Measurements from ENCODE around the gene BCL2. TPM values are rescaled to one million over a fixed set of nuclear protein-coding genes. Genes with fewer than 3 reads are reported as not detected.

BCL2 gene
- total and polyA plus RNA-seq, 4 experiments from 2014 or later: 28.5 to 50.4 (median 41.8) TPM

GRCh38 chr18:63147973-63148372, 171.6 kb downstream of the BCL2 start:
- no peaks in the 10 kb centered on the region for H3K27me3 ChIP-seq (ENCODE audit: insufficient read depth, low read length)
- H3K4me3 ChIP-seq (ENCODE audit: low read length in 2 of 2): no peak overlapping the region
- peaks cover 23% of the 10 kb centered on the region for H3K36me3 ChIP-seq (ENCODE audit: insufficient read depth, low read length)
- ChIA-PET POLR2A (ENCODE audit: partially characterized antibody) (no interaction called here), CTCF (ENCODE audit: partially characterized antibody) (interaction anchor here (2.1 to 3.0 kb wide), 3 partner anchors 9 to 170 kb away, joined by 5 to 10 read pairs (median 7); no protein-coding TSS in a partner anchor)
- H3K4me1 ChIP-seq (ENCODE audit: insufficient read depth, low read length): peaks cover 45% of the 10 kb centered on the region
- H3K36me3 Mint-ChIP-seq: peaks cover 22 to 32% of the 10 kb centered on the region in 2 donors
- H3K9me3 Mint-ChIP-seq: peaks cover 0 to 2% (median 0%) of the 10 kb centered on the region in 8 donors
- intact Hi-C loops (cut with micrococcal nuclease): no loop called here
- no peaks in the 10 kb centered on the region for H3K27me3 Mint-ChIP-seq
- H3K27ac ChIP-seq (ENCODE audit: low read depth, low read length): no peak overlapping the region
- peak overlapping the region in 1 of 7 donors; percentile 46 for H3K27ac Mint-ChIP-seq
- no peak overlapping the region for H3K4me3 Mint-ChIP-seq
- no peaks in the 10 kb centered on the region for H3K9me3 ChIP-seq (ENCODE audit: control insufficient read depth in 1 of 2, low read length in 2 of 2)
- H3K4me1 Mint-ChIP-seq: peaks cover 43 to 72% (median 54%) of the 10 kb centered on the region in 4 donors
- DNase-seq: no peak

DNA sequence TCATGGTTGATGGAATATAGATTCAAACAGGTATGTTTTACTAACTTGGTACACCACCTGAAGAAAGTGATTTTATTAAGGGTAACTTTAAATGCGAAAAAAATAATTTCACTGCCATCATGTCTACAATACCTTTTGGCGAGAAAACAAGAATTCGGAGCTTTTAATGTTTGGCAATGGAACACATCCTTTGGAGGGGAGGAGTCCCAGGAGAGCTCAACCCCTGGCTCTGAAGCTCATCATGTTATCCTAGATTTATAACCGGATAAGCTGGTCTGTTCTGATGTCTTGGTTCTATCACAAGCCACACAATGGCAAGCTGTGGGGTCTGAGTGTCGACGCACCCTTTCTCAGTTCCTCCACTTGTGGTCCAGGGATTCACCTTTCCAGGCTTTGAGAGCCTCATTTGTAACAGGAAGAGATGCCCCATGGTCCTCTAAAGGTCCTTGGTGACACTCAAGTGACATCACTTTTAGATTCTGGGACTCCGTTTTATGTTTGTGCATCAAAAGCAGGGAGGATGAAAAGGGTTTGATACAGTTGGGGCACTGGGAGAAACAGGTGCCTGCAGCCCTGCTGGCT, 172.7 kb downstream of the BCL2 start:
- ChIA-PET CTCF (ENCODE audit: partially characterized antibody) (interaction anchor here (0.9 to 3.0 kb wide), 6 partner anchors 8 to 193 kb away, joined by 3 to 10 read pairs (median 4); no protein-coding TSS in a partner anchor), POLR2A (ENCODE audit: partially characterized antibody) (interaction anchor here (0.7 to 1.1 kb wide), 2 partner anchors 9 to 51 kb away, joined by 3 read pairs; no protein-coding TSS in a partner anchor)
- intact Hi-C loops (cut with micrococcal nuclease): no loop called here
- Histone ChIP-seq H3K36me3 (ENCODE audit: insufficient read depth, low read length) (peaks cover 26% of the 10 kb centered on the region), H3K4me3 (ENCODE audit: low read length in 2 of 2) (no peak overlapping the region), H3K9me3 (ENCODE audit: control insufficient read depth in 1 of 2, low read length in 2 of 2) (no peaks in the 10 kb centered on the region), H3K4me1 (ENCODE audit: insufficient read depth, low read length) (peaks cover 38% of the 10 kb centered on the region), H3K27me3 (ENCODE audit: insufficient read depth, low read length) (no peaks in the 10 kb centered on the region), H3K27ac (ENCODE audit: low read depth, low read length) (no peak overlapping the region)
- DNase-seq: no peak
- H3K27me3 Mint-ChIP-seq: no peaks in the 10 kb centered on the region
- no peak overlapping the region for H3K4me3 Mint-ChIP-seq
- peaks cover 0 to 2% (median 0%) of the 10 kb centered on the region in 8 donors for H3K9me3 Mint-ChIP-seq
- peak overlapping the region in 2 of 7 donors; percentile 22 to 41 for H3K27ac Mint-ChIP-seq
- H3K4me1 Mint-ChIP-seq: peaks cover 37 to 69% (median 52%) of the 10 kb centered on the region in 4 donors
- H3K36me3 Mint-ChIP-seq: peaks cover 28 to 39% of the 10 kb centered on the region in 2 donors

- Histone ChIP-seq H3K4me3 (ENCODE audit: low read length in 2 of 2) (no peak overlapping the region), H3K9me3 (ENCODE audit: control insufficient read depth in 1 of 2, low read length in 2 of 2) (no peaks in the 10 kb centered on the region), H3K4me1 (ENCODE audit: insufficient read depth, low read length) (peaks cover 31% of the 10 kb centered on the region), H3K27ac (ENCODE audit: low read depth, low read length) (no peak overlapping the region), H3K36me3 (ENCODE audit: insufficient read depth, low read length) (peaks cover 31% of the 10 kb centered on the region), H3K27me3 (ENCODE audit: insufficient read depth, low read length) (no peaks in the 10 kb centered on the region)
- Mint-ChIP-seq H3K4me3 (no peak overlapping the region), H3K4me1 (peaks cover 31 to 69% (median 50%) of the 10 kb centered on the region in 4 donors), H3K27ac (peak overlapping the region in 3 of 7 donors; percentile 10 to 89 (median 45)), H3K36me3 (peaks cover 37 to 41% of the 10 kb centered on the region in 2 donors), H3K9me3 (peaks cover 0 to 2% (median 0%) of the 10 kb centered on the region in 8 donors), H3K27me3 (no peaks in the 10 kb centered on the region)
- ChIA-PET CTCF (ENCODE audit: partially characterized antibody) (interaction anchor here (1.0 to 13.4 kb wide), 7 partner anchors 8 to 293 kb away, joined by 3 to 148 read pairs (median 4); no protein-coding TSS in a partner anchor), POLR2A (ENCODE audit: partially characterized antibody) (no interaction called here)
- no peak for DNase-seq
- intact Hi-C loops (cut with micrococcal nuclease): no loop called here
Observed at GRCh38 chr18:63145851-63146555, 173.6 kb downstream of the BCL2 start.

- H3K27me3 ChIP-seq (ENCODE audit: insufficient read depth, low read length): no peaks in the 10 kb centered on the region
- intact Hi-C loops (cut with micrococcal nuclease): no loop called here
- DNase-seq: no peak
- peaks cover 31% of the 10 kb centered on the region for H3K4me1 ChIP-seq (ENCODE audit: insufficient read depth, low read length)
- Mint-ChIP-seq H3K4me1 (peaks cover 30 to 69% (median 49%) of the 10 kb centered on the region in 4 donors), H3K36me3 (peaks cover 42 to 44% of the 10 kb centered on the region in 2 donors), H3K27ac (peak overlapping the region in 3 of 7 donors; percentile 10 to 66 (median 30)), H3K9me3 (peaks cover 0 to under 1% (median 0%) of the 10 kb centered on the region in 8 donors), H3K27me3 (no peaks in the 10 kb centered on the region), H3K4me3 (no peak overlapping the region)
- ChIA-PET CTCF (ENCODE audit: partially characterized antibody) (interaction anchor here (1.1 to 13.4 kb wide), 5 partner anchors 9 to 293 kb away, joined by 3 to 148 read pairs (median 4); no protein-coding TSS in a partner anchor), POLR2A (ENCODE audit: partially characterized antibody) (interaction anchor here (1.9 kb wide), 1 partner anchor 16 kb away, joined by 8 read pairs; no protein-coding TSS in a partner anchor)
- H3K9me3 ChIP-seq (ENCODE audit: control insufficient read depth in 1 of 2, low read length in 2 of 2): no peaks in the 10 kb centered on the region
- H3K36me3 ChIP-seq (ENCODE audit: insufficient read depth, low read length): peaks cover 31% of the 10 kb centered on the region
- no peak overlapping the region for H3K4me3 ChIP-seq (ENCODE audit: low read length in 2 of 2)
- no peak overlapping the region for H3K27ac ChIP-seq (ENCODE audit: low read depth, low read length)
Observed at GRCh38 chr18:63145166-63145850, 174.3 kb downstream of the BCL2 start.

DNA sequence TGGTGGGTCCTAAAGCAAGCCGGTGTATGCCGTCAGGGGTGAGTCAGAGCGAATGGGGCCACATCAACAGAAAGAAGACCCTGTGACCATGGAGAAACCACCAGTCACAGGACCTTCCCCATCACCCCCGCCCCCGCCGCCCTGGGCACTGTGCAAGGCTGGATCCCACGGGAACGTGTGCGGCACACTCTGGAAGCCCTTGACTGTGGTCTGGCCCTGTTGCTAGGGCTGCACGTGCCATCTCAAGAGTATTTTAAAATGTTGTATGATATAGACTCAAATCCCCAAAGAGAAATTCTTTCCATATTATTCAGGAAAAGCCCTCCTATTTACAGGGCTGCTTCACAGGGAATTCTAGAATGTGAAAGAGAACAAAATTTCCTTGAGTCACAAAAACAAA, 174.8 kb downstream of the BCL2 start:
- Mint-ChIP-seq H3K36me3 (peaks cover 43 to 45% of the 10 kb centered on the region in 2 donors), H3K27ac (peak overlapping the region in 3 of 7 donors; percentile 29 to 88 (median 69))

GRCh38 chr18:63143330-63143771, 176.2 kb downstream of the BCL2 start:
- no peak overlapping the region for H3K4me3 ChIP-seq (ENCODE audit: low read length in 2 of 2)
- no peak overlapping the region for H3K27ac ChIP-seq (ENCODE audit: low read depth, low read length)
- H3K36me3 ChIP-seq (ENCODE audit: insufficient read depth, low read length): peaks cover 21% of the 10 kb centered on the region
- Mint-ChIP-seq H3K36me3 (peaks cover 32 to 37% of the 10 kb centered on the region in 2 donors), H3K27ac (peak overlapping the region in 2 of 7 donors; percentile 25 to 55), H3K4me1 (peaks cover 43 to 75% (median 58%) of the 10 kb centered on the region in 4 donors), H3K27me3 (no peaks in the 10 kb centered on the region), H3K9me3 (no peaks in the 10 kb centered on the region), H3K4me3 (no peak overlapping the region)
- peaks cover 45% of the 10 kb centered on the region for H3K4me1 ChIP-seq (ENCODE audit: insufficient read depth, low read length)
- intact Hi-C loops (cut with micrococcal nuclease): no loop called here
- ChIA-PET POLR2A (ENCODE audit: partially characterized antibody) (interaction anchor here (1.3 to 1.9 kb wide), 3 partner anchors 12 to 18 kb away, joined by 3 to 8 read pairs (median 5); no protein-coding TSS in a partner anchor), CTCF (ENCODE audit: partially characterized antibody) (interaction anchor here (0.7 to 13.4 kb wide), 7 partner anchors 9 to 175 kb away, joined by 3 to 148 read pairs (median 6); no protein-coding TSS in a partner anchor)
- no peak for DNase-seq
- no peaks in the 10 kb centered on the region for H3K27me3 ChIP-seq (ENCODE audit: insufficient read depth, low read length)
- H3K9me3 ChIP-seq (ENCODE audit: control insufficient read depth in 1 of 2, low read length in 2 of 2): no peaks in the 10 kb centered on the region

More for the DNA sequence above, 174.8 kb downstream of the BCL2 start:
- CTCF ChIA-PET (ENCODE audit: partially characterized antibody): interaction anchor here (1.5 to 13.4 kb wide), 4 partner anchors 10 to 170 kb away, joined by 3 to 148 read pairs (median 10); no protein-coding TSS in a partner anchor
- peaks cover 35 to 73% (median 51%) of the 10 kb centered on the region in 4 donors for H3K4me1 Mint-ChIP-seq
- no peaks in the 10 kb centered on the region for H3K27me3 Mint-ChIP-seq
- Histone ChIP-seq H3K36me3 (ENCODE audit: insufficient read depth, low read length) (peaks cover 31% of the 10 kb centered on the region), H3K9me3 (ENCODE audit: control insufficient read depth in 1 of 2, low read length in 2 of 2) (no peaks in the 10 kb centered on the region), H3K4me1 (ENCODE audit: insufficient read depth, low read length) (peaks cover 34% of the 10 kb centered on the region), H3K27me3 (ENCODE audit: insufficient read depth, low read length) (no peaks in the 10 kb centered on the region), H3K27ac (ENCODE audit: low read depth, low read length) (no peak overlapping the region), H3K4me3 (ENCODE audit: low read length in 2 of 2) (no peak overlapping the region)
- POLR2A ChIA-PET (ENCODE audit: partially characterized antibody): interaction anchor here (1.3 to 1.9 kb wide), 2 partner anchors 13 to 16 kb away, joined by 3 to 8 read pairs; no protein-coding TSS in a partner anchor
- intact Hi-C loops (cut with micrococcal nuclease): no loop called here
- no peak for DNase-seq
- H3K9me3 Mint-ChIP-seq: no peaks in the 10 kb centered on the region
- no peak overlapping the region for H3K4me3 Mint-ChIP-seq

All from CD4-positive, alpha-beta memory T cell (primary cell).